Endothelial cell of umbilical vein (primary cell): Measurements from ENCODE around the gene ZNF800. TPM values are rescaled to one million over a fixed set of nuclear protein-coding genes. Genes with fewer than 3 reads are reported as not detected.
A peak's percentile ranks its signal among the peaks of the same experiment; 100 is the strongest.

ENCODE experiments used
- BruUV-seq: library from RNA; stranded (reverse); fragments of 400-500 nt; replicated peaks from 2 replicates; lab custom pipeline; 2021; lab: Mats Ljungman, UMichigan
- CTCF ChIA-PET: fragments of 300-600, 350-600 bp; sonication (Branson Sonifier 250); formaldehyde crosslinking; loops from one replicate; lab custom pipeline; 2021; ENCODE audit warnings: antibody characterized with exemption, inconsistent platforms; lab: Charles Lee
- POLR2A ChIA-PET: fragments of 300-600, 350-600 bp; sonication (Branson Sonifier 250); formaldehyde crosslinking; loops from one replicate; lab custom pipeline; 2021; ENCODE audit warnings: antibody characterized with exemption, inconsistent platforms; lab: Charles Lee
- DNase-seq: peaks from one replicate; pipeline ENCODE4 v3.0.0-alpha.2; 2011; ENCODE audit warnings: low read depth, low spot score
- FAIRE-seq: peaks from 2 replicates; lab custom pipeline; 2011; peaks lifted over from hg19 to GRCh38; lab: Jason Lieb, UNC
- H2AFZ ChIP-seq: 2 replicates; pipeline ENCODE4 v1.6.0; 2012; ENCODE audit warnings: low read depth, low read length, control low read depth, inconsistent platforms
- H3K27ac ChIP-seq: 2 replicates; pipeline ENCODE4 v1.5.1; 2011; ENCODE audit warnings: low read depth, mild to moderate bottlenecking, control low read depth, low read length, moderate library complexity; ENCODE audit not compliant: insufficient read depth
- H3K27me3 ChIP-seq, 2 experiments: 2 replicates each; pipeline versions ENCODE4 v1.6.0 to v1.6.1; 2011; ENCODE audit warnings: low read length in 2 of 2, mixed read lengths in 1 of 2; ENCODE audit not compliant: control insufficient read depth in 2 of 2, insufficient read depth in 2 of 2
- H3K36me3 ChIP-seq, 2 experiments: 2 replicates in 1 of 2; 3 replicates in 1 of 2; pipeline ENCODE4 v1.5.1; 2011; ENCODE audit warnings: low read length in 2 of 2, mild to moderate bottlenecking in 1 of 2, moderate library complexity in 1 of 2; ENCODE audit not compliant: control insufficient read depth in 2 of 2, insufficient read depth in 2 of 2; ENCODE audit errors: extremely low read depth in 1 of 2
- H3K4me1 ChIP-seq: 3 replicates; pipeline ENCODE4 v1.5.1; 2011; ENCODE audit warnings: mild to moderate bottlenecking, low read length; ENCODE audit not compliant: control insufficient read depth, insufficient read depth; ENCODE audit errors: extremely low read depth
- H3K4me2 ChIP-seq: 2 replicates; pipeline ENCODE4 v1.6.1; 2011; ENCODE audit warnings: low read length, control low read depth, mixed read lengths; ENCODE audit not compliant: insufficient read depth
- H3K4me3 ChIP-seq, 3 experiments: fragments of 200-600 bp in 1 of 3; sonication (generic), shearing (Covaris generic) in 1 of 3; replicated peaks in 1 of 3; 2 replicates each; pipeline ENCODE4 v1.5.1; 2011 to 2016; ENCODE audit warnings: control low read depth in 3 of 3, low read length in 3 of 3, mild to moderate bottlenecking in 2 of 3, inconsistent platforms in 1 of 3, low read depth in 1 of 3, moderate library complexity in 1 of 3; ENCODE audit not compliant: insufficient read depth in 1 of 3
- H3K79me2 ChIP-seq: 2 replicates; pipeline ENCODE4 v1.6.0; 2012; ENCODE audit warnings: low read length, inconsistent platforms; ENCODE audit not compliant: control insufficient read depth, insufficient read depth
- H3K9ac ChIP-seq: replicated peaks from 2 replicates; pipeline ENCODE3; 2011; ENCODE audit warnings: low read length, control low read depth; ENCODE audit not compliant: insufficient read depth; ENCODE audit errors: extremely low read depth
- H3K9me1 ChIP-seq: replicated peaks from 3 replicates; pipeline ENCODE4 v1.6.0; 2011; ENCODE audit warnings: mild to moderate bottlenecking, low read length; ENCODE audit not compliant: control insufficient read depth, insufficient read depth; ENCODE audit errors: extremely low read depth
- H3K9me3 ChIP-seq: replicated peaks from 2 replicates; pipeline ENCODE4 v1.5.1; 2012; ENCODE audit warnings: low read length, inconsistent platforms; ENCODE audit not compliant: control insufficient read depth, insufficient read depth
- H4K20me1 ChIP-seq: replicated peaks from 2 replicates; pipeline ENCODE3; 2011; ENCODE audit warnings: mild to moderate bottlenecking, low read length; ENCODE audit not compliant: control insufficient read depth, insufficient read depth; ENCODE audit errors: extremely low read depth
- EZH2 ChIP-seq: IDR thresholded peaks from 2 replicates; pipeline ENCODE4 v1.6.1; 2012; ENCODE audit warnings: borderline replicate concordance, low read depth, mild to moderate bottlenecking, moderate library complexity, low read length, inconsistent platforms; ENCODE audit not compliant: severe bottlenecking
- FOS ChIP-seq: IDR thresholded peaks from 2 replicates; pipeline ENCODE4 v1.6.1; 2011; ENCODE audit warnings: mild to moderate bottlenecking, low read length, moderate library complexity, borderline replicate concordance; ENCODE audit not compliant: insufficient read depth
- GATA2 ChIP-seq: IDR thresholded peaks from 2 replicates; pipeline ENCODE4 v1.7.0; 2011; ENCODE audit warnings: low read depth, mild to moderate bottlenecking, moderate library complexity, mixed read lengths, low read length; ENCODE audit not compliant: insufficient read length, insufficient read depth
- JUN ChIP-seq: IDR thresholded peaks from 2 replicates; pipeline ENCODE4 v1.6.1; 2011; ENCODE audit warnings: borderline replicate concordance, low read depth; ENCODE audit not compliant: insufficient read length, insufficient read depth
- MYC ChIP-seq: IDR thresholded peaks from one replicate; pipeline ENCODE4 v1.6.1; 2011; ENCODE audit warnings: mild to moderate bottlenecking, low read depth, low read length
- POLR2A ChIP-seq: IDR thresholded peaks from 2 replicates; pipeline ENCODE4 v1.6.1; 2012; ENCODE audit warnings: low read depth, mild to moderate bottlenecking, control low read depth, low read length
- POLR2AphosphoS5 ChIP-seq: IDR thresholded peaks from 2 replicates; pipeline ENCODE4 v1.6.1; 2012; ENCODE audit warnings: low read depth, mild to moderate bottlenecking, control low read depth, low read length, moderate library complexity; ENCODE audit not compliant: insufficient read depth
- dilution Hi-C: fragments of 300-500 bp; cut with MboI; formaldehyde crosslinking; loops from one replicate; pipeline ENCODE4 v1.15.0; 2019; ENCODE audit warnings: low sequenced_read_pairs; ENCODE audit not compliant: extremely low pct_ligation_motif_present
- intact Hi-C: fragments of 100-400 bp; cut with micrococcal nuclease; formaldehyde crosslinking; loops from one replicate; pipeline ENCODE4 v1.10.0; 2022
- polyA plus RNA-seq, 4 experiments: library from polyadenylated mRNA; depleted of rRNA in 3 of 4; stranded (reverse) in 3 of 4; unstranded in 1 of 4; fragments of >200 nt; gene quantifications; 2 replicates each; pipeline versions ENCODE4 v1.2.1 to v1.2.3, GENCODE V29; 2011 to 2012; ENCODE audit warnings: missing spikeins in 1 of 4
- total RNA-seq: library from RNA; stranded (reverse); gene quantifications from 2 replicates; pipeline ENCODE4 v1.2.3, GENCODE V29; 2021
- TF ChIP-seq, protein P1 (sequence below), 2 donors: IDR thresholded peaks; 1 replicate in 1 of 2; 2 replicates in 1 of 2; pipeline ENCODE4 v1.5.1; 2011; ENCODE audit warnings: low read length in 2 of 2, mild to moderate bottlenecking in 2 of 2, moderate library complexity in 2 of 2, control low read depth in 1 of 2, inconsistent platforms in 1 of 2, low read depth in 1 of 2; ENCODE audit not compliant: insufficient read depth in 1 of 2; ENCODE audit errors: extremely low read depth in 1 of 2
- TF ChIP-seq, protein P2 (sequence below): IDR thresholded peaks from 2 replicates; pipeline ENCODE4 v1.6.1; 2011; ENCODE audit not compliant: insufficient read depth, insufficient read length

Gene ZNF800
- total and polyA plus RNA-seq, 2 donors (not counting 3 experiments of a cell fraction or from before 2014, with no cell fraction given) = 10.9 to 35.4 TPM

DNA sequence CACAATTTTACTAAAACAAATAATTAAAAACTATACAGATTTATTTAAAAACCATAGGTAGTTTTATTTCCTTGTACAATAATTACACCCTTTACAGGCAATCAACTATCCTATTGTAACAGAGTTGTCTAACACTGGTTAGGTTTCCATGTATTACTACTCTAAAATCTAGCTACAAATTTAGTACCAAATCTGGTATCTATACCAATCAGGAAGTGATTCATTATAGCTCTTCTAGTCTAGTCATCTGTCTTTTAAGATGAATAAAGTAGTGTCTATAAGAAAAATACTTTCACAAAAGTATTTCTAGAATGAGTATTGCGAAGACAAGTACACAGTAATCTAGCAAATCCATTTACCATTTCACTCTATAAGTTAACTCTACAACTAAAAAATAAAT, 16.9 kb downstream of the ZNF800 start:
- no TSS peak for BruUV-seq
- ChIA-PET POLR2A (no interaction called here), CTCF (interaction anchor here (0.6 to 0.8 kb wide), 2 partner anchors 9 to 28 kb away, joined by 3 to 4 read pairs; no protein-coding TSS in a partner anchor)
- Histone ChIP-seq H3K36me3 (peaks cover 7 to 14% of the 10 kb centered on the region in 2 experiments), H3K27me3 (no peaks in the 10 kb centered on the region), H4K20me1 (peaks cover 5% of the 10 kb centered on the region), H3K4me1 (peaks cover 13% of the 10 kb centered on the region), H3K27ac (no peak overlapping the region), H3K79me2 (peaks cover 64% of the 10 kb centered on the region), H3K9ac (no peak overlapping the region), H3K4me3 (no peak overlapping the region), H3K9me1 (no peaks in the 10 kb centered on the region), H3K9me3 (no peaks in the 10 kb centered on the region), H3K4me2 (peak overlapping the region; percentile 36), H2AFZ (no peak overlapping the region)
- DNase-seq = no peak
- TF ChIP-seq GATA2 (peak; percentile 26), FOS (peak; percentile 44), POLR2A (no peak), MYC (no peak)
- TF ChIP-seq, protein P1, sequence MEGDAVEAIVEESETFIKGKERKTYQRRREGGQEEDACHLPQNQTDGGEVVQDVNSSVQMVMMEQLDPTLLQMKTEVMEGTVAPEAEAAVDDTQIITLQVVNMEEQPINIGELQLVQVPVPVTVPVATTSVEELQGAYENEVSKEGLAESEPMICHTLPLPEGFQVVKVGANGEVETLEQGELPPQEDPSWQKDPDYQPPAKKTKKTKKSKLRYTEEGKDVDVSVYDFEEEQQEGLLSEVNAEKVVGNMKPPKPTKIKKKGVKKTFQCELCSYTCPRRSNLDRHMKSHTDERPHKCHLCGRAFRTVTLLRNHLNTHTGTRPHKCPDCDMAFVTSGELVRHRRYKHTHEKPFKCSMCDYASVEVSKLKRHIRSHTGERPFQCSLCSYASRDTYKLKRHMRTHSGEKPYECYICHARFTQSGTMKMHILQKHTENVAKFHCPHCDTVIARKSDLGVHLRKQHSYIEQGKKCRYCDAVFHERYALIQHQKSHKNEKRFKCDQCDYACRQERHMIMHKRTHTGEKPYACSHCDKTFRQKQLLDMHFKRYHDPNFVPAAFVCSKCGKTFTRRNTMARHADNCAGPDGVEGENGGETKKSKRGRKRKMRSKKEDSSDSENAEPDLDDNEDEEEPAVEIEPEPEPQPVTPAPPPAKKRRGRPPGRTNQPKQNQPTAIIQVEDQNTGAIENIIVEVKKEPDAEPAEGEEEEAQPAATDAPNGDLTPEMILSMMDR (IDR thresholded peaks at IDR 0.05; ENCODE audit: extremely low read depth in 1 of 2, insufficient read depth in 1 of 2, low read depth in 1 of 2, low read length in 2 of 2) = no peak
- dilution Hi-C loops (no loop called here), intact Hi-C loops (no loop called here)
- no peak for FAIRE-seq

- Histone ChIP-seq H3K4me2 (no peak overlapping the region), H3K79me2 (peaks cover 39% of the 10 kb centered on the region), H4K20me1 (no peaks in the 10 kb centered on the region), H3K9ac (no peak overlapping the region), H3K4me1 (no peaks in the 10 kb centered on the region), H3K27me3 (no peaks in the 10 kb centered on the region), H3K36me3 (no peaks in the 10 kb centered on the region), H3K4me3 (no peak overlapping the region), H2AFZ (no peak overlapping the region), H3K27ac (no peak overlapping the region), H3K9me3 (no peaks in the 10 kb centered on the region), H3K9me1 (no peaks in the 10 kb centered on the region)
- no TSS peak for BruUV-seq
- intact Hi-C loops (no loop called here), dilution Hi-C loops (no loop called here)
- FAIRE-seq (no peak), DNase-seq (no peak)
- TF ChIP-seq EZH2 (no peak), POLR2A (no peak), MYC (no peak), FOS (no peak), JUN (no peak), GATA2 (no peak), POLR2AphosphoS5 (no peak)
- TF ChIP-seq, protein P2, sequence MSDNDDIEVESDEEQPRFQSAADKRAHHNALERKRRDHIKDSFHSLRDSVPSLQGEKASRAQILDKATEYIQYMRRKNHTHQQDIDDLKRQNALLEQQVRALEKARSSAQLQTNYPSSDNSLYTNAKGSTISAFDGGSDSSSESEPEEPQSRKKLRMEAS = no peak
- TF ChIP-seq, protein P1 (IDR thresholded peaks at IDR 0.05; ENCODE audit: extremely low read depth in 1 of 2, insufficient read depth in 1 of 2, low read depth in 1 of 2, low read length in 2 of 2) = no peak
- ChIA-PET CTCF (interaction anchor here (0.5 to 4.9 kb wide), 3 partner anchors 13 to 19 kb away, joined by 3 to 23 read pairs (median 4); no protein-coding TSS in a partner anchor), POLR2A (no interaction called here)
Observed at GRCh38 chr7:127367679-127368078, 24.8 kb downstream of the ZNF800 start.
